Common myeloid progenitor, CD34-positive (primary cell): ENCODE results near the gene TTC7B.

Source experiments
- CTCF ChIA-PET: fragments of 350-600 bp; sonication (Branson Sonifier 250); formaldehyde crosslinking; loops from one replicate; lab custom pipeline; 2021; ENCODE audit warnings: antibody characterized with exemption; lab: Charles Lee
- POLR2A ChIA-PET: fragments of 350-600 bp; sonication (Branson Sonifier 250); formaldehyde crosslinking; loops from one replicate; lab custom pipeline; 2021; ENCODE audit warnings: antibody characterized with exemption; lab: Charles Lee
- DNase-seq, 3 donors: peaks; one replicate each; pipeline versions ENCODE4 v3.0.0 to v3.0.0-alpha.2; 2013
- H3K27ac ChIP-seq, 2 experiments: 1 replicate in 1 of 2; 2 replicates in 1 of 2; pipeline ENCODE4 v1.7.0; 2013; ENCODE audit warnings: inconsistent platforms in 2 of 2, low read length in 2 of 2, mild to moderate bottlenecking in 2 of 2, low read depth in 1 of 2, moderate library complexity in 1 of 2; ENCODE audit not compliant: severe bottlenecking in 2 of 2, insufficient read depth in 1 of 2, poor library complexity in 1 of 2
- H3K27me3 ChIP-seq, 5 experiments: replicated peaks in 2 of 5; 1 replicate in 3 of 5; 2 replicates in 2 of 5; pipeline versions ENCODE4 v1.6.1 to v1.7.0; 2013; ENCODE audit warnings: low read length in 4 of 5, mild to moderate bottlenecking in 2 of 5, moderate library complexity in 2 of 5, inconsistent platforms in 1 of 5; ENCODE audit not compliant: insufficient read depth in 5 of 5, control insufficient read depth in 4 of 5
- H3K36me3 ChIP-seq, 4 experiments: 1 replicate in 2 of 4; 2 replicates in 2 of 4; pipeline versions ENCODE4 v1.6.1 to v1.7.0; 2013; ENCODE audit warnings: low read length in 3 of 4, control low read depth in 1 of 4, mild to moderate bottlenecking in 1 of 4; ENCODE audit not compliant: control insufficient read depth in 4 of 4, insufficient read depth in 4 of 4
- H3K4me1 ChIP-seq, 4 experiments: 1 replicate in 3 of 4; 2 replicates in 1 of 4; pipeline versions ENCODE4 v1.6.1 to v1.7.1; 2013; ENCODE audit warnings: low read length in 3 of 4, mild to moderate bottlenecking in 3 of 4, control low read depth in 1 of 4, inconsistent platforms in 1 of 4, moderate library complexity in 1 of 4; ENCODE audit not compliant: control insufficient read depth in 4 of 4, insufficient read depth in 4 of 4; ENCODE audit errors: control extremely low read depth in 1 of 4
- H3K4me3 ChIP-seq, 7 experiments: 1 replicate in 4 of 7; 2 replicates in 3 of 7; pipeline versions ENCODE4 v1.5.1 to v1.7.0; 2013; ENCODE audit warnings: mild to moderate bottlenecking in 7 of 7, low read length in 6 of 7, moderate library complexity in 6 of 7, inconsistent platforms in 2 of 7, low read depth in 2 of 7, control low read depth in 1 of 7; ENCODE audit not compliant: insufficient read depth in 4 of 7, control insufficient read depth in 1 of 7; ENCODE audit errors: extremely low read depth in 1 of 7
- H3K9me3 ChIP-seq, 5 experiments: 1 replicate in 4 of 5; 2 replicates in 1 of 5; pipeline versions ENCODE4 v1.6.1 to v1.7.1; 2013; ENCODE audit warnings: low read length in 4 of 5, mild to moderate bottlenecking in 2 of 5, inconsistent platforms in 1 of 5, low read depth in 1 of 5, moderate library complexity in 1 of 5; ENCODE audit not compliant: control insufficient read depth in 4 of 5, insufficient read depth in 2 of 5; ENCODE audit errors: control extremely low read depth in 1 of 5
- WGBS: methylation state at CpG from one replicate; pipeline ENCODE4 v1.1.5; 2013; ENCODE audit not compliant: insufficient coverage; 5-methylcytosine and 5-hydroxymethylcytosine counted together

Gene TTC7B

GRCh38 chr14:90813442-90813841, 2.8 kb downstream of the TTC7B start:
- Histone ChIP-seq H3K4me3 (no peak overlapping the region), H3K27ac (no peak overlapping the region), H3K36me3 (no peaks in the 10 kb centered on the region), H3K4me1 (peaks cover 0 to 64% (median 40%) of the 10 kb centered on the region in 4 experiments), H3K9me3 (no peaks in the 10 kb centered on the region), H3K27me3 (no peaks in the 10 kb centered on the region)
- WGBS, result 73% methylated on average over 4 of the region's 5 CpGs
- ChIA-PET CTCF (interaction anchor here (1.1 to 4.1 kb wide), 3 partner anchors 9 to 54 kb away, joined by 4 to 15 read pairs (median 10); no protein-coding TSS in a partner anchor), POLR2A (no interaction called here)
- DNase-seq, result peak in 1 of 3 donors; percentile 57

DNA sequence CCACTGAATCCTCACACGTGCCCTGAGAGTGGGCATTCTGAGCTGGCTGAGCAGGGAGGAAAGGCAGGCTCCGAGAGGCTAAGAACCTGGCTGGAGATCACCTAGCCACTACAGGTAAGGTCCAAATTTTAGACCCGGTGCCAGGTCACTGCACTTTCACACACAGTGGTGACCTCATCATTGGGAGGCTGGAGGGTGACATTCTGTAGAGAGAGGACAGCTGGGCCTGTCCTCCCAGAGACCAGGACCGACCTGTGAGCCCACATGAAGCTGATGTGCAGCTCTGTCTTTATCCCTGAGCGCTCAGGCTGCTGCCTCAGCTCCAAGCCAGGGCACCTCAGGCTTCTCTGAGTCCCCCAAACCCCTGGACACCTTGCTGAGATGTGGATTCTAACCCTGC, 4.1 kb downstream of the TTC7B start:
- Histone ChIP-seq H3K36me3 (no peaks in the 10 kb centered on the region), H3K4me3 (no peak overlapping the region), H3K27ac (no peak overlapping the region), H3K9me3 (no peaks in the 10 kb centered on the region), H3K4me1 (peaks cover 0 to 69% (median 46%) of the 10 kb centered on the region in 4 experiments), H3K27me3 (no peaks in the 10 kb centered on the region)
- ChIA-PET POLR2A (interaction anchor here (1.2 kb wide), 1 partner anchor 17 kb away, joined by 3 read pairs; no protein-coding TSS in a partner anchor), CTCF (interaction anchor here (0.8 to 3.6 kb wide), 6 partner anchors 9 to 412 kb away, joined by 3 to 14 read pairs (median 3); no protein-coding TSS in a partner anchor)
- DNase-seq, result no peak
- 100% methylated on average over 5 of the region's 5 CpGs for WGBS

DNA sequence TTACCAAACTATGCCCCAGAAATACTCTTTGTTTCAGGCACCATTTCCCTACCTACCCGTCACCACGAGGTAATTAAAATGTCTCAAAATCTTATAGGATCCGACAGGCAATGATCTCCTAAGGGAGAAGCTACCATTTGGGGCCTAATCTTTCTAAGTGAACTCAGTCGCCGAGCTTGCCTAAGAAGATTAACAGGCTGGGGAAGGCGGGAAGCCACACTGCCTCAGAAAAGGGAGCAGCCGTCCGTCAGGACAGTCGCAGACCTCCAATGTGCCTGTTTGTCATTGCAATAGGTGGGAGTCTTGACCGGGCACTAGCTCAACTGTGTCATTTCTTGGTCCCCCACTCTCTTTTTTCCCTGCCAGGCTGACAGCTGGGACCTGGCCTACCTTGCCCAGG, 4.6 kb downstream of the TTC7B start:
- DNase-seq, result no peak
- Histone ChIP-seq H3K4me1 (peaks cover 0 to 70% (median 45%) of the 10 kb centered on the region in 4 experiments), H3K36me3 (no peaks in the 10 kb centered on the region), H3K4me3 (no peak overlapping the region), H3K27me3 (no peaks in the 10 kb centered on the region), H3K9me3 (no peaks in the 10 kb centered on the region), H3K27ac (no peak overlapping the region)
- POLR2A ChIA-PET, result interaction anchor here (1.2 kb wide), 1 partner anchor 16 kb away, joined by 3 read pairs; no protein-coding TSS in a partner anchor
- CTCF ChIA-PET, result interaction anchor here (0.8 to 3.6 kb wide), 6 partner anchors 10 to 412 kb away, joined by 3 to 14 read pairs (median 3); no protein-coding TSS in a partner anchor
- WGBS, result 98% methylated on average over 10 of the region's 10 CpGs

- Histone ChIP-seq H3K9me3 (no peaks in the 10 kb centered on the region), H3K27me3 (no peaks in the 10 kb centered on the region), H3K27ac (no peak overlapping the region), H3K4me3 (no peak overlapping the region), H3K36me3 (no peaks in the 10 kb centered on the region), H3K4me1 (peaks cover 0 to 76% (median 50%) of the 10 kb centered on the region in 4 experiments)
- WGBS, result 90% methylated on average over 5 of the region's 5 CpGs
- ChIA-PET CTCF (interaction anchor here (1.4 to 3.6 kb wide), 5 partner anchors 9 to 51 kb away, joined by 3 to 14 read pairs (median 3); no protein-coding TSS in a partner anchor), POLR2A (no interaction called here)
- DNase-seq, result no peak
Measured at GRCh38 chr14:90810806-90811205, 5.4 kb downstream of the TTC7B start.

DNA sequence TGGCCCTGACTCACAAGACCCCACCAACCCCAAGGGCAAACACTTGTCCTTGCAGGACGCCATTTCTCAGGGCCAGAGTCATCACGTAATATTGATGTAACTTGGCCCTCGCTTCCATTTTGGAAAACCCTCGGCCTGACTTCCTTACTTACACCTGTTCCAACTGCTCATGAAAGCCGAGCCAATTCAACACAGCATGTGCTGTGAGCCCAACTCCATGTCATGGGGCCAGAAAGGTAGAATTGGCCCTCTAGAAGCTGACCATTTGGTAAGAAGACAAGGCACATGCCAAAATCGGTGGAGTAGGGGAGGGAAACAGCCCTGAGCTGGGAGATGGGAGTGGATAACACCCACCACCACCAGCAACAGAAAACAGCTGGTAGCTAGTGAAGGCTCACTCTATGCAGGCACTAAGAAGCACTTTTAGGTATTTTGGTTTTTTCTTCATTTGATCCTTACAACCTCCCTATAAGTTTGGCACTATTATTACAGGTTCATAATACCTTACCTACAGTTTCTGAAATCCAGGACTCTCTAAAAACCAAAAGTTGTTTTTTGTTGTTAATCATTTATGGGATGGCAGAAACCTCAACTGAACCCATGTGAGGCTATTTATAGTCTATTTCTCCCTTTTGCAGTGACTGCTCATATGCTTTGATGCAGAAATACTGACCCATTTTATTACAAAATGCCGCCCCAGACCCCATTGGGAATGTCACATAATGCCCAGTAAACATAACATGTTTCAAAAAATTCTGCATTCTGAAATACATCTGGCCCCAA, 6.5 kb downstream of the TTC7B start:
- Histone ChIP-seq H3K27me3 (no peaks in the 10 kb centered on the region), H3K36me3 (no peaks in the 10 kb centered on the region), H3K4me3 (no peak overlapping the region), H3K27ac (no peak overlapping the region), H3K9me3 (no peaks in the 10 kb centered on the region), H3K4me1 (peaks cover 0 to 77% (median 49%) of the 10 kb centered on the region in 4 experiments)
- ChIA-PET POLR2A (no interaction called here), CTCF (interaction anchor here (1.5 to 3.6 kb wide), 2 partner anchors 8 to 12 kb away, joined by 3 to 10 read pairs; no protein-coding TSS in a partner anchor)
- DNase-seq, result no peak
- WGBS, result 98% methylated on average over 6 of the region's 7 CpGs

DNA sequence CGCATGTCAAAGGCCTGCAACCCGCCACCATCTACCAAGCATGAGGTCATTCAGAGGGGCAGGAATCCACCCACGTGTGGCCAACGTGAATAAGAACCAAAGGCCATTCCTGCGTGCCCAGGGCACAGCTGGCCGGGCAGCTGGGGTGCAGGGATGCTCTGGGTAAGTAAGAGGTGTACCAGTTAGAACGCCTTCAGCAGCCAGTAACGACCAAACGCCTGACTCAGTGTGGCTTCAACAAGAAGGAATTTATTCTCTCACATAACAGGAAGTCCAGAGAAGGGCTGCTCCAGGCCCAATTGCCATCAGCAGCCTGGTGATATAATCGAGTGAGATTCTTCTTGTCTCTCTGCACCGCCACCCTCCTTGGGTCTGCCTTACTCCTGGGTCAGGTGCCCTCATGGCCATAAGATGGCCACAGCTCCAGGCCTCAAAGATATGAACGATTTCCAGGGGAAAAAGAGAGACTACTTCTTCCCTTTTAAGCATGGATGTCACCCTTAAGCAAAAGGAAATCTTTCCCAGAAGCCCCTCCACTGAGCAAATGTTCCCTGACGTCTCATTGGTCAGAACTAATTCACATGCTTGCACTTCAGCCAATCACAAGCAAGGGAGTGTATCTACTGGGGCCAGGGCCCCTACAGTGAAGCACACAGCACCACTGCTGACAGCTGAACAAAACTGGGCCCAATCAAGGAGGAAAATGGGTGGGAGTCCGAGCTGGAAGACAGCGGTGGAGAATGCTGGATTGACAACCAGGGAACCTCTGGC, 7.3 kb downstream of the TTC7B start:
- Histone ChIP-seq H3K36me3 (no peaks in the 10 kb centered on the region), H3K27ac (no peak overlapping the region), H3K9me3 (no peaks in the 10 kb centered on the region), H3K4me3 (no peak overlapping the region), H3K27me3 (no peaks in the 10 kb centered on the region), H3K4me1 (peaks cover 0 to 76% (median 49%) of the 10 kb centered on the region in 4 experiments)
- 93% methylated on average over 14 of the region's 15 CpGs for WGBS
- DNase-seq, result peak in 1 of 3 donors; percentile 36
- CTCF ChIA-PET, result interaction anchor here (1.1 to 1.5 kb wide), 2 partner anchors 10 to 11 kb away, joined by 3 read pairs; no protein-coding TSS in a partner anchor
- POLR2A ChIA-PET, result no interaction called here
